T-helper 1 cell (primary cell): Measurements from ENCODE around the gene SH3GL3.

Experiments
- DNase-seq, 5 donors: peaks; one replicate each; pipeline ENCODE4 v3.0.0-alpha.2; 2012 to 2020

Gene SH3GL3

DNA sequence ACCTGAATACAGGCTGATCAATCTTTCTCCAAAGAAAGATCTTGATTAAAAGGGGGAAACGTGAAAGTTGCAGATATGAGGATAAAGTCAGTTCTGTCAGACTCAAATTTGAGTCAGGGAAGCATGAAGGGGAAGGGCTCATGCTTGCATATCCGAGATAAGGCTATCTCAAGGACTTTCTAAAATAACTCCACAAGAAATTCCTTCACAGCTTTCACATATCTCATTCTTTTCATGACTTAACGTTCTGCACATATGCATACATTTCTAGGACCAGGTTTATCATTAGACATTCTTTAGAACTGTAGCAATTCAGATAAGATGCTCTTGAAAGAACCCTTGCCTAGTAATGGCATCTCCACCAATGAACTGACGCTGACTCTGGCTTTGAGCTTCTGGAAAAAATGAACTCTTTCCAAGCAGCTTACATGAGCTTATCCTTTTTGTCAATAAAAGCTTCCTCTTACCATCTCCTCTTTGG, 15.9 kb downstream of the SH3GL3 start:
- DNase-seq: no peak

DNA sequence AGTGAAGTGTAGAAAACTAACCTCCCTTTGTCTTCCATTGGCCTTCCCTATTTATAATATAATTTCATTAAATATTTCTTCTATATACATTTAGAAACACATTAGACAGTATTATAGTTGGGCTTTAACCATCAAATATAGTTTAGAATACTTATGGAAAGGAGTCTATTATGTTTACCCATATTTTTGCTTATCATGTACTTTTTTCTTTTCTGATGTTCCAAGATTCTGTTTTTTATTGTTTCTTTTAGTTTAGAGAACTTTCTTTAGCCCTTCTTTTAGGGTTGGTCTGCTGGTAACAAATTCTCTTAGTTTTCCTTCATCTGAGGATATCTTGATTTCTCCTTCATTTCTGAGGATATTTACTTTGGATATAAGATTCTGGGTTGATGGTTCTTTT, 23.7 kb downstream of the SH3GL3 start:
- no peak for DNase-seq

DNA sequence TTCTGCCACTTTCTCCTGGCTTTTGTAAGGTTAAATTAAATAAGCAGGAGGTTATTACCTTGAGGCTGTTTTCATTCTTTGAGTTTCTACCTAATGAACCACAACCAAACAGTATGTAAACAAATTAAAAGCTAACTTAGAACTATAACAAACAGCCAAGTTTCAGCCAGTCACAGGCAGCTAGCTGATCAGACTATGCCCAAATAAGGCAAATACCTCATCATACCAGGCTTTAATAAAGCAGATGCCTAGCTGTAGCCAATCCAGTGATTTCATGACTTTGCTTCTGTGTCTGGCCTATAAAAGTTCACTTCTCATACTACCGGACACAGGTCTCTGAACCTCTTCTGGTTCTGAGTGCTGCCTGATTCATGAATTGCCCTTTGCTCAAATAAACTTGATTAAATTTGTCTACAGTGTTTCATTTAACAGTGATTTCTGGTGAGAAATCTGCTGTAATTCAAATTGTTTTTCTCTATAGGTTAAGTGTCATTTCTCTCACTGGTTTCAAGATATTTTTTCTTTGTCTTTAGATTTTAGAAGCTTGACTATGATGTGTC, 24.2 kb downstream of the SH3GL3 start:
- DNase-seq: no peak

DNA sequence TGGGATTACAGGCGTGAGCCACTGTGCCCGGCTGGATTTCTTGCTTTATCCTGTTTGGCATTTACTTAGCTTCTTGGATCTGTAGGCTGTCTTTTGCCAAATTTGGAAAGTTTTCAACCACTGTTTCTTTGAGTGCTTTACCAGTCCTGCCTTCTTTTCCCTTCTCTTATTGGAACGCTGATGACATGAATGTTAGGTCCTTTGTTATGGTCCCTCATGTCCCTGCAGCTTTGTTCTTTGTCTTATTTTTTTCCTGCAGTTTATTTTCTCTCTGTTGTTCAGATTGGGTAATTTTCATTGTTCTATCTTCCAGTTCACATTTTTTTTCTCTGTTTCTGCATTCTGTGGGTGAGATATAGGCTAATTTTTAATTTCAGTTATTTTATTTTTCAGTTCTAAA, 25.0 kb downstream of the SH3GL3 start:
- no peak for DNase-seq

DNA sequence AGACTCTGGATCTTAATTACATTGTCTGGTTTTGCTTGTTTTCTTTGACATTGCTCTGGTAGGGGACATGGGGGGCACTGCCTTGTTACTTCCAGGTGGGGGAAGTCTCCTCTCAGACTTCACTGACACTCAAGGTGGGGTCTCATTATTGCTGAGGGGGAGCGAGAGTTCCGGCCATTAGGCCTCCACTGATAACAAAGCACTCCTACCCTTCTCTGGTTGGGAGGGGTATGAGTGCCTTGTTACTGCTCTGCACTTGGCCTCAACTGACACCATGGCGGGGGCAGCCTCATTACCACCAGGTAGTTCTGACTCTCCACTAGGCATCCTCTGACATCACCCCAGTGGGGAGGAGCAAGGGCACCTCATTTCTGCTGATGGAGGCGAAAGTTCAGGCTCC, 25.7 kb downstream of the SH3GL3 start:
- DNase-seq: no peak

DNA sequence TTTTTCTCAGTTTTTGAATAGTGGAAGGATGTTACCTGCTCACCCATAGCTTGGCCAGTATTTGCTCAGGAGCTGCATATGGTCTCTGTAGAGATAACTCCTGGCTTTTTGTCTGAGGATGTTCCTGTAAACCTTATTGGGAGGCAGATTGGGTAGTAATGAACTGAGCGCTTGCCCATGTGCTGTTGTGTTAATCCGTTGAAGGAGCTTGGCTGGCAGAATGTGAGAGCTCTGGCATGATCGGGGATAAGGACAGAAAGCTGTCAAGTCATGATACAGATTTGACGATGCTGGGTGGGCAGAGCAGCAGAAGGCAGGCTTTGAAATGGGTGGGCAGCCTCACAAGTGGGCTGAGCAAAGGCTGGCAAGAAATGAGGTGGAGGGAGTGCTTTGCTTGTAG, 27.4 kb downstream of the SH3GL3 start:
- no peak for DNase-seq

DNA sequence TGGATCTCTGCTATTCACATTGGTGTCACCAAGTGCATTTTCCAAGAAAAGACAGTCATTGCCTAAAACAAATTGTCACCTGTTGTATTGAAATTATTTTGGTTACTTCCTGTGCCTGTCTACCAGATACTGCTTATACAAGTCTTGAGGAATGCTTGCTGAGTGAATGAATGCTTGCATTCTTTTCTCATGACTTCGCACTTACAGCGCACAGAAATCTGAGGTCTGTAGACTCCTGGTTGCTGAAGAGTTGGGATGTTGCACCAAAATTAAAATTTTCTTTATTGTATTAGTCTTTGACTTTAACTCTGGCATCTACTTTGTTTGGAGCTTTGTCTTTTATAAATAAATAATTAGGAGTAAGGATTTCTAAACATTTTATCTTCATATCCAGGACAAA, 28.4 kb downstream of the SH3GL3 start:
- DNase-seq: no peak

DNA sequence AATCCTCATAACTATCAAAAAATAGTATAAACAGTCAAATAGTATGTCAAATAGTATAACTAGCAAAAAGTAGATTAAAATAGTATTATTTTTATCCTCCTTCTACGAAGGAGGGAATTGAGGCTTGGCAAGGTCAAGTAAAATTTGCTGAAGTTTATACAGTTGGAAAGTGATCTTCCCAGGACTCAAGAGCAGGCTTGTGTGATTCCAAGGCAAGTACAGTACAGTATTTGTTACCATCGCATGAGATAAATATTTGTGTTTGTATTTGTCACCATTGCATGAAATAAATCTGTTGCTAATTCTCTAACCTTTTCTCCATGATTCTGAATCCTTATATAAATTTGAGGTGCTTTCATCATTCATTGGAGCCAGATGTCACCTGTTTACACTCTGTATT, 28.9 kb downstream of the SH3GL3 start:
- no peak for DNase-seq

DNA sequence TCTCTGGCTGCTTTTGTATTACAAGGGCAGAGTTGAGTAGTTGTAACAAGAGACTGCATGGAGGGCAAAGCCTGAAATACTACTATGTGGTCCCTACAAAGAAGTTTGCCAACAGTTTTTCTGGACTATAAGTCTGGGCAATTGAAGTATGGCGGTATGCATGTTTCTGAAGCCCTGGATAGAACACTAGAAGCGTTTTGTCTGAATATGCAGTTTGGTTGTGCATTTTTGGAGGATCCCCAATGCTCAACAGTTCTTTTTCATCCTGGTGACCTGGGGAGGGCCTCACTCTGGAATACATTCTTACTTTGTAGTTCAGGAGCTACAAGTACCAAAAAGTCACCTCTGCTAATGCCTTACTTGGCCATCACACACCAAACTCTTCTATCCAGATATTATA, 29.6 kb downstream of the SH3GL3 start:
- DNase-seq: no peak

DNA sequence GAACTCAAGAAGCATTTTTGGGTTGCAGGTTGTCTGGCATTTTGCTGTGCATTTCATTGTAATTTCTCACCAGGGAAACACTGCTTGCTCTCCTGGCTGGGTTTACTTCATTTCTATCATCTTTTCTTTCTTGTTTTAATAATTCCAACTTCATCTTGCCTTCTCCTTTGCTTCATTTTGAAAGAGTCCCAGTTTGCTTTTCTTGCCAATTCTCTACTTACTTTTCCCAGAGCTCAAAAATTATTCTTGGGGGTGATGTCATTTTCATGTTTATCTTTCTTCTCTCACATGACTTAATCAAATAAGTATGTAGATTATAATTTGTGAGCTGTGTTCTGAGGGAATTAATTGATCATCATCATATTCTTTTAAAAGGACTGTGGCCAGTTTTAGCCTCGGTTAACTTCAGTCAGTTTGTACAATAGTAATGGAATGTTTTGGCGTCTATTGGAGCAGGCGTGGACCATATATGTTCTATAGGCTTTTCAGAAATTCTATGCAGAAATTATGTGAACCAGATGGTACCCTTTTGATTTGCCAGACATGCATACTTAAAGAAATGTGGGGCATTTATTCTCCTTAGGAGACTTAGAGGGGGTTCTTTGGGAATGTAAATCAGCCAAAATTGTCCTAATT, 30.1 kb downstream of the SH3GL3 start:
- no peak for DNase-seq

DNA sequence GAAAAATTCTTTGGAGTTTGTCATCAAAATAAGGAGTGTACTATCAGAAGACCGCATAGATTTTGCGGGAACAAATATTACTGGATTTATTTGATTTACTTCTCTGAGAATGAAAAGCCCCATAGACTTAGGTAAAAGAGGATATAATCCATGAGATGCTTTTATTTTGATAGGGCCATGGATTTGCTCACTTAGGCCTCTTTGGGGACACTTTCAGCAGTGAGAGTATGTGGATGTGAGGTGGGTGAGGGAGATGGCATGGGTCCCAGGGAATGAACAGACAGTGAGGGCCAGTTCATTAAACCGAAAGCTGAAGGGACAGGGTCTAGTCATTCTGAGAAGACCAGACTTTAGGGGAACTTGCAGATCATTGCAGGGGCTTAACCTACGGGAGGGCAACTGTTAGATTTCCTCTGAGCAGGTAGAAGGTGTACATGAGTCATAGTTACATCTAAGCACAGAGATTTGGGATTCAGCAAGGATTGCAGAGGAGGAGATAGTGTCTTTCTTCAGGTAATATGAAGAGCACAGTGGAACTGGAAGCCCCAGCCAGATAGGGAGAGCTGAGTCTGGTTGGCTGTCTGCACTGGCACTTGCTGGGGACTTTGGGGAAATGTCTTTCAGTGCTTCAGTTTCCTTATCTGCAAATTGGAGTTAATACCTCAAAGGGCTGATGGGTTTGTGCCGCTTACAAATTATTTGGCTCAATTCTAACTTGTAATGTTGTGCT, 30.8 kb downstream of the SH3GL3 start:
- DNase-seq: no peak

DNA sequence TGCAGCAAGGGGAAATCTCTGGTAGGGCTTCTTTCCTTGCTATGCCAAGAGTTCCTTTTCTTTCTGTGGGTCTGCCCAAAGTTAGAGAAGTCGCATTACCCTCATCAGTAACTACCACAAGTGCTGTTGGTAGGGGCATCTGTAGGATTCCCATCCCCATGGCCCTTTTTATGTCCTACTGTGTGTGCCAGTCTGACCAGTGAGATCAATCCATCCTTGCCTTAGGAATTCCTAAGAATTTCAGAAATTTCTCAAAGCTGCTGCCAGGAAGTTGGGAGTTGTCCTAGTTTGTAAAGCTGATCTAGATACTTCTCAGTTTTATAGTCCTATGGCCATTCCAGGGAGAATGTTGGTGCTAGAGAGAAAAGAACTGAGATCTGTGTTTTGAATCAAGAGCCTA, 36.5 kb downstream of the SH3GL3 start:
- DNase-seq: no peak

DNA sequence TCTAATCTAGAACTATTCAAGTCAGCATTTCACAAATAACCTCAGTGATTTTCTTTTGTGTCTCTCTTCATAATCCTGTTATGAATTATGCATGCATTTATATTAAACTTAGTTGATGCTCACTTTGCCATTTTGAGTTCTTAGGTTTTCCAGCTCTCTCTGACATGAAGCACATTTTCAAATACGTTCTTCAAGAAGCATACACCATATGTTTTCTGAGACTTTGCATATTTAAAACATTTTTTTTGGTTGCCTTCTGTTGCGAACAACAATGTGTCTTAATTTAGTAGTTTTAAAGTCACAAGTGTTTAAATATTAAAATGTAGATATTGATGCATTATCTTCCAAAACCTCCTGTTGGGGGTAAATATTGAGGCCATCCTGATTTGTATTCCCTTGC, 37.5 kb downstream of the SH3GL3 start:
- no peak for DNase-seq

DNA sequence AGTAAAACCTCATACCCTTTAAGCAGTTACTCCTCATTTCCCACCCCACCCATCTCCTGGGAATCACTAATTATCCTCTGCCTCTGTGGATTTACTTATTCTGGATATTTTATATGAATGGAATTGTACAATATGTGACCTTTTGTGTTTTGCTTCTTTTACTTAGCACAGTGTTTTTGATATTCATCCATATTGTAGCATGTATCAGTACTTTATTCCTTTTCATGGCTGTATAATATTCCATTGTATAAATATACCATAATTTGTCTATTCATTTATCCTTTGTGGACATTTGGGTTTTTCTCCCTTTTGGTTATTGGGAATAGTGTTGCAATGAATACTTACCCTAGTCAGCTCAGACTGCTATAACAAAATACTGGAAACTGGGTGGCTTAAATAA, 39.2 kb downstream of the SH3GL3 start:
- no peak for DNase-seq

DNA sequence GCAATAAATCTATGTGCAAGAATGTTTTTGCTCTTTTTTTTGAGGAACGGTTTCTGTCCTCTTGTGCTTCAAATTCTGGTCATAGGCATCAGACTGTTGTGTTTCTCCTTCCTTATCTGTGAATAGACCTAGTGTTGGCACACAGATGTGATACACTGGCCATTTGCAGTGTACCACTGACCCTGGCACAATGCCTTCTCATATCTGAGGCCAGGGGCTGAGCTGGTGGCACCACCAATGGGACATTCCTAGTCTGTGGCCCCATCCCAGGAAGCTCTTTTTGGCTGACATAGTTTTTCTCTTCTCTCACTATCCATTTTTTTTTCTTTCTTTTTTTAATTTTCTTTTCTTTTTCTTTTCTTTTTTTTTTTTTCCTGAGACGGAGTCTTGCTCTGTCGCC, 40.4 kb downstream of the SH3GL3 start:
- no peak for DNase-seq

DNA sequence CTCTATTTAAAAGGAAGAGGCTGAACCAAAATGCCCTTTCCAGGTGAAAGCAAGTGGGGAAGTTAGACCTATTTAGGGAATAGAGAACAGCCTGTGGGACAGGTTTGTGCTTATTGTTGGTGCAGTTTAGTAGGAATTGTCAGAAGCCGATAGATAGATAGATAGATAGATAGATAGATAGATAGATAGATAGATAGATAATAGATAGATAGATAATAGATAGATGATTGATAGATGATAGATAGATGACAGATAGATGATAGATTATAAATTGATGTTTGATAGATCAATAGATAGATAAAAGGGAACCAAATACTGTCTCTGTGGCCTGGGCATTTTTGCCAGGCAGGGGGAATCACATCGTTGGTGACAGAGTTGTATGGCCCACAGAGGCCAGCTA, 42.5 kb downstream of the SH3GL3 start:
- DNase-seq: no peak

DNA sequence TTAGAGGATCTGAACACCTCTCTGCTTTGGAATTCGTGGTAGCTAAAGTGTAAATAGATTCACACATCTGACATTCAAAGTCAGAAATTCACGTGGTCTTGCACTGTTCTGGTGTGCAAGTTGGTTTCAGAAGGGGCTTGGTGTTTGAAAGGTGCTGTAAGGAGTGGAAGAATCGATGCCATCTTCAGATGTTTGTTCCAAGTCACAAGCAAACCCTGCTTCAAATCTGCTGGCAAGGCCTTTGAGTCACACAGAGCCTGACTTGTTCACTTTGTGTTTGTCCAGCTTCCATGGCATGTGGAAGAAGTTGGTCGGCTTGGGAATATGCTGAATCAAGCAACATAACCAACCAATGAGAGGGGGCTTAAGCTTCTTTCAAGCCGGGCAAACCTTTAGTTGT, 44.3 kb downstream of the SH3GL3 start:
- DNase-seq: no peak

DNA sequence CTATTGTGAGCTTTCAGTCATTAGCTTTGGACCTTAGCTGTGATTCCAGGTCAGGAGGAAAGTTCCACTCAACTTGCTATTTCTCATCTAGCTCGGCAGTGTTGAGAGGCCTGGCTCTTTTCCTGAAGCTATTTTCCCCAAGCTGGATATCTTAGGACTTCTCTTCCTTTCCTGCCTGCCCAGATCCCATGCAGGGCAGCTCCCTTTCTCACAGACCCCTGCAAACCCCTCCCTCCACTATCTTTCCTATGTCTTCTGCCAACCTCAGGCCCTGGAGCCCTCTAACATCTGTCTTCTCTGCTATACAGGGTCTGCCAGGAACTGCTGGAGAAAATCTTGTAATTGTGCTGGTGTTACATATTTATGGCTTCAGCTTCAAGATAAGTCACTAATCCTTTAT, 49.6 kb downstream of the SH3GL3 start:
- DNase-seq: no peak

DNA sequence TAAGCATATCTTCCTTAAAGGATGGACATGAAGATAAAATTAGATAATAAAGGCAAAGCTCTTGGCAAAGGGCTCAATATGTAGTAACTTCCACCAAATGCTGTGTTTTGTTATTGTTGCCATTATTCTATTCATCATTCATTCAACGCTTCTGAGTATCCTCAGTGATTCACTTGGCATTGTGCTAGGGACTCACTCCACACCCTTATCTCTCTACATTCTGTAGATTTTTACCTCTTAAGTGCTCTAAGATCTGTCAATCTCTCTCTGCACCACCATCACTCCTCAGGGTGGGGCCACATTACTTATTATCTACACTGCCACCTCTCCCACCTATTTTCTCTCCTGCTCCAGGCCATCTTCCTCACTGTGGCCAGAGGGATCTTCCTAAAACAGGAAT, 51.2 kb downstream of the SH3GL3 start:
- no peak for DNase-seq

DNA sequence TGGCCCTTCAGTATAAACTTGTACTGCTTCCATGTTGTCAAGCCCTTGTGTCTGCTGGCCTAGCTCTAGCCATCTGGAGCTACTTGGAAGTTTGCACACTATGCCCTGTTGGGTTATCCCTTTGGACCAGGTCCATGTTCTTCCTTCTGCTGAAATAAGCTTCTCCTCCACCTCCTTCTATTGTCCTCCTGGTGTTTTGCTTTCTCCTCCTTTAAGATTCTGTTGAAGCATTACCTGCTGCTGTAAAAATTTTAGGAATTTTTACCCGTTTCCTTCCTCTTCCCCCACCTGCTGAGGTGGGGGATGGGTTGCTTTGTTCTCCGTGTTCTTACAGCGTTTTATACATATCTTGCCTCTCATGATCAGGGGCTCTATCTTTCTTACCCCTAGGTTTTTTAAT, 51.7 kb downstream of the SH3GL3 start:
- no peak for DNase-seq

DNA sequence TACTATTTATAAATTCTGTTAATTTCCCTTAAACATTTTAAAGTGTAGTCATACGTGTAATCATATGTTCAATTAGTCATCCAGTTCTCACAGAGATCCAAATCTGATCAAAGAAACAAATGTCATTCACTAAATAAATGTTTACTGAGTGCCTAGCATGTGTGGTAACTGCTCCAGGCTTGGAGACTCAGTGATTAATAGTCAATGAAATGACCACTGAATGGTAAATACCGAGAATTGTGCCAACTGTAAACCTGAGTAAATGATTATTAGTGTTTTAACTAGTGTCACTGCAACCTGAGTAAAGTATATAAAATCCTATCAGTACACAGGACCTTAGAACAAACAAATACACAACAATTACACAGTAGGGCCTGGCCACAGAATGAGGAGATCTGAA, 52.3 kb downstream of the SH3GL3 start:
- no peak for DNase-seq

DNA sequence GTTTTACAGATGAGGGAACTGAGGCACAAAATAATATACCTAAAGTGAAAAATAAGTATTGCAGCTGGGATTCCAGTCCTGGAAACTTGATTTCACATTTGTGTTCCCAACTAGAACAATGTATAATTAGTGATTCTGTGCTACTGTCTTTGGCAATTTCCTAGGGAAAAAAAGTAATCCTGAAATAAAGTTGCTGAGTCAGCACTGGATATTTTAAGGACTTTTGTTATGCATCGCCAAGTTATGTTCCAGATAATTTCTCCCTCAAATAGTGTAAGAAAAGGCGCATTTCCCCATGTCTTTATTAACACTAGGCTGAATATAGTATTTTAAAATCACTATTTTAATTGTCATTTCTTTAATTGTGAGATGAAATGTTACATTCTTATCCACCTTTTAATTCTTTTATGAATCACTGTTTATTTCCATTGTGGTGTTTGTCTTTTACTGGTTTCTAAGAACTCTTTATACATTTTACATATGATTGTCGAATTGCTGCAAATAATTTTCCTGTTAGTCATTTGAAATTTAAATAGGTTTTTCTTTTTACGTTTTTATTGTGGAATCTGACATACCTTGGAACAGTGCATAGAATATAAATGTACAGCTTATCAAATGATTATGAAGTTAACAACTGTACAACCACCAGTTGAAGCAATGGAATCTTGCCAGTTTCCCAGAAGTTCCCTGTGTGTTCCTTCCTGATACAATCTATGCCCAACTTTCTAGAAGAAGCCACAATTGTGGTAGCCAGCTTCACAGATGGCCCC, 56.6 kb downstream of the SH3GL3 start:
- no peak for DNase-seq

DNA sequence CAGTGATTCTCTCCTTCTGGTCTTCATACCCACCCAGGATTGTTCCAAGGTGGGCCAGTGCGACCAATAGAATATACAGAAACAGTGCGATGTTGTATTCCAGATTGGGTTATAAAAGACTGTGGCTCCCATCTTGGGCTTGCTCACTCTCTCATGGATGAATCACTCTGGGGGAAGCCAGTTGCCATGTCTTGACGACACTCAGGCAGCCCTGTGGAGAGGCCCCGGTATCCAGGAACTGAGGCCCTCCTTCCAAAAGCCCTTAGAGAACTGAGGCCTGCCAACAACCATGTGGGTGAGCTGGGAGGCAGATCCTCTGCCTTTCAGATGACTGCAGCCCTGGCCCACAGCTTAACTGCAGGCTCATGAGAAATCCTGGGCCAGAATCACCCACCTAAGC, 57.2 kb downstream of the SH3GL3 start:
- DNase-seq: no peak

DNA sequence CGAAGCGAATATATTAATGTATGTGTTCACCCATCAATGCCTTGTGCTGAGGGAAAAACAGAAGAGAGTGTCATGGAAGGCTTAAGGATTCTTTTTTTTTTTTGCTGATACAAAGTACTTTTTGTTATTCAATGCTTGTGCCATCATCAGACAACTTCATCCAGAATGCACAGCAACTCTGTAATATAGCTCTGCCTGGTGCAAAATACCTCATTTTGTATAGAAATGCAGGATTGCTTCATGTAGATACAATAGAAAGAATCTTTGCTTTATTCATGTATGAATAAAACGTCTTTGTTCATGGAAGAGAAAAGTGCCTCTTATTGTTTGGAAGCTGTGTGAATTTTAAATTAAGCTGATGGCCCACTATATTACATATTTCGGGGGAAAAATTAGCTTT, 62.9 kb downstream of the SH3GL3 start:
- no peak for DNase-seq
